Posterior cingulate gyrus (tissue), 11 donors: ENCODE data around the gene TRAT1.

ENCODE experiments used
- DNase-seq, 10 donors: peaks; one replicate each; pipeline versions ENCODE4 v3.0.0 to v3.0.0-alpha.2; 2020 to 2021; ENCODE audit warnings: mixed read lengths in 3 of 10
- intact Hi-C: fragments of 100-400 bp; cut with DNase I; formaldehyde crosslinking; loops from one replicate; pipeline ENCODE4 v1.15.1; 2023

The TRAT1 gene

GRCh38 chr3:108849075-108849474, 26.5 kb downstream of the TRAT1 start:
- no peak for DNase-seq
- intact Hi-C loops, result no loop called here

- DNase-seq, result no peak
- intact Hi-C loops, result no loop called here
Observed at GRCh38 chr3:108861401-108861800, 38.8 kb downstream of the TRAT1 start.

GRCh38 chr3:108862865-108863798, 40.5 kb downstream of the TRAT1 start:
- intact Hi-C loops, result no loop called here
- no peak for DNase-seq

- DNase-seq, result no peak
- intact Hi-C loops, result no loop called here
Observed at GRCh38 chr3:108863799-108864135, 41.2 kb downstream of the TRAT1 start.

- no peak for DNase-seq
- intact Hi-C loops, result no loop called here
Observed at GRCh38 chr3:108877901-108878300, 55.3 kb downstream of the TRAT1 start.

GRCh38 chr3:108879915-108880314, 57.3 kb downstream of the TRAT1 start:
- no peak for DNase-seq
- intact Hi-C loops, result no loop called here

- intact Hi-C loops, result no loop called here
- no peak for DNase-seq
Observed at GRCh38 chr3:108882762-108883161, 60.2 kb downstream of the TRAT1 start.

GRCh38 chr3:108883373-108883772, 60.8 kb downstream of the TRAT1 start:
- DNase-seq, result no peak
- intact Hi-C loops, result no loop called here

- intact Hi-C loops, result no loop called here
- no peak for DNase-seq
Observed at GRCh38 chr3:108887121-108887520, 64.5 kb downstream of the TRAT1 start.

GRCh38 chr3:108887777-108888176, 65.2 kb downstream of the TRAT1 start:
- no peak for DNase-seq
- intact Hi-C loops, result no loop called here

- no peak for DNase-seq
- intact Hi-C loops, result no loop called here
Observed at GRCh38 chr3:108891833-108892232, 69.2 kb downstream of the TRAT1 start.

GRCh38 chr3:108894981-108895380, 72.4 kb downstream of the TRAT1 start:
- intact Hi-C loops, result no loop called here
- DNase-seq, result no peak

- intact Hi-C loops, result no loop called here
- DNase-seq, result no peak
Observed at GRCh38 chr3:108897883-108898282, 75.3 kb downstream of the TRAT1 start.

GRCh38 chr3:108899530-108899929, 76.9 kb downstream of the TRAT1 start:
- no peak for DNase-seq
- intact Hi-C loops, result no loop called here
